ENCODE results near the gene FHOD1.
A peak's percentile ranks its signal among the peaks of the same experiment; 100 is the strongest.

FHOD1 gene

DNA sequence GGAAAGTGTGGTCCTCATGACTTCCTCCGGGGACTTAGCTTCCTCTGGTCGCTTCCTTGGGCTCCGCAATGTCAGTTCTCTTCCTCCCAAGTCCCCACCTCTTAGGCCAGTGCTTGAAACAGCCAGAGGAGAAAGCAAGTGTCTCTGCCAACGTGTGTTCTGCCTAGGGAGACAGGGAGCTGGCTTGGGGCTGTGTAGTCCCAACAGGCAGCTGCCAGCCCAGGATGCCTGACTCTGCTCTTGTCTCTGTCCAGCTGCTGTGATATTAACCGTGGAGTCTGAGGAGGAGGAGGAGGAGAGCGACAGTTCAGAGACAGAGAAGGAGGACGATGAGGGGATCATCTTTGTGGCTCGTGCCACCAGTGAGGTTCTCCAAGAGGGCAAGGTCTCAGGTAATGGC is 18.6 kb upstream of the FHOD1 start:
- TF ChIP-seq CTCF (IDR thresholded peaks at IDR 0.05; ENCODE audit: low read depth, low read length): no peak
- in situ Hi-C loops (cut with HindIII; ENCODE audit: low sequenced_read_pairs): no loop called here
- no peak overlapping the region for H3K4me3 ChIP-seq (ENCODE audit: low read depth, low read length)
- no peak for DNase-seq (ENCODE audit: low read depth, low spot score)

GRCh38 chr16:67264866-67265265 is 17.6 kb upstream of the FHOD1 start:
- in situ Hi-C loops (cut with HindIII; ENCODE audit: low sequenced_read_pairs): no loop called here
- no peak for DNase-seq (ENCODE audit: low read depth, low spot score)
- H3K4me3 ChIP-seq (ENCODE audit: low read depth, low read length): no peak overlapping the region
- no peak for TF ChIP-seq CTCF (IDR thresholded peaks at IDR 0.05; ENCODE audit: low read depth, low read length)

GRCh38 chr16:67264277-67264676 is 17.0 kb upstream of the FHOD1 start:
- no peak for DNase-seq (ENCODE audit: low read depth, low spot score)
- in situ Hi-C loops (cut with HindIII; ENCODE audit: low sequenced_read_pairs): no loop called here
- H3K4me3 ChIP-seq (ENCODE audit: low read depth, low read length): no peak overlapping the region
- peak; percentile 24 for TF ChIP-seq CTCF (IDR thresholded peaks at IDR 0.05; ENCODE audit: low read depth, low read length)

DNA sequence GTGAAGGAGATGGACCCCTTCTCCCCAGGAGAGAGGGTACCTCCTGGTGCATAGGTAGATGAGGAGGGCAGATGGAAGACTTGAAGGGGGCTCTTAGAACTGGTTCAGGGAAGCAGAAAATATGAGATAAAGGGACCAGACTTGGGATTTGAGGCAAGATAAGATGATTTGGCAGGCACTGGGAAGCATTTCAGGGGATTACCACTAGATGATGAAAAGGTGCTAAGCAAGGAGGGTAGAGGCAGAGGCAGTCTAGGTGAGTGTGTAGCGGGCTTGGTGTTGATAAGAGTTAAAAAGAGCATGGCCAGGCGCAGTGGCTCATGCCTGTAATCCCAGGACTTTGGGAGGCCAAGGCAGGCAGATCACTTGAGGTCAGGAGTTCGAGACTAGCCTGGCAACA is 15.9 kb upstream of the FHOD1 start:
- no peak for TF ChIP-seq CTCF (IDR thresholded peaks at IDR 0.05; ENCODE audit: low read depth, low read length)
- in situ Hi-C loops (cut with HindIII; ENCODE audit: low sequenced_read_pairs): no loop called here
- DNase-seq (ENCODE audit: low read depth, low spot score): no peak
- no peak overlapping the region for H3K4me3 ChIP-seq (ENCODE audit: low read depth, low read length)

DNA sequence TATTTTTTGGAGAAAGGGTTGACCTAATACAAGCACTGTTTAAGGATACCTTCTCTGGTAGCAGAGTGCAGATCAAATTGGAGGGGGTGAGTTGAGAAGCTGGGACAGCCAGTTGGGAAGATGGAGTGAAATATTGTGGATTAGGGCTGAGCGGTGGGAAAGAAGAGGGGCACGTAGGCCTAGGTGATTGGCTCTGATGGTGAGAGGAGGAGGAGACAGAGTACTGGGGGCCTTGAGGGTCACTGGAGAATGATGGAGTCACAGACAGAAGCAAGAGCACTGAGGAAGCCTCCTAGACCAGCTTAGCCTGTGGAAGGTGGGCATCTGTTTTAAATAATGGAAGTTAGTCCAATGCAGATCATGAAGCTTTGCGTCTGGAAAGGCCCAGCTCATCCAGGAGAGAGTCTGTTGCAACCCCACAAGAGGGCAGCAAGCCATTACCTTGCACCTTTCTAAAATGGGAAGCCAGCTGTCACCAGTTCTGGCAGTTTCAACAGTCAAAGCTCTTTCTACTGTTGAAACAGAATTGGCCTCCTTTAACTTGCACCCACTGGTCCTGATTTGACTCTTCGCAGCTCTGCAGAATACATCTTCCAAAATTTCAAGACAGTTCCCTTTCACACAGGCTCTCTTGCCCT is 13.3 kb upstream of the FHOD1 start:
- in situ Hi-C loops (cut with HindIII; ENCODE audit: low sequenced_read_pairs): no loop called here
- no peak overlapping the region for H3K4me3 ChIP-seq (ENCODE audit: low read depth, low read length)
- DNase-seq (ENCODE audit: low read depth, low spot score): peak; percentile 68
- TF ChIP-seq CTCF (IDR thresholded peaks at IDR 0.05; ENCODE audit: low read depth, low read length): peak; percentile 77

DNA sequence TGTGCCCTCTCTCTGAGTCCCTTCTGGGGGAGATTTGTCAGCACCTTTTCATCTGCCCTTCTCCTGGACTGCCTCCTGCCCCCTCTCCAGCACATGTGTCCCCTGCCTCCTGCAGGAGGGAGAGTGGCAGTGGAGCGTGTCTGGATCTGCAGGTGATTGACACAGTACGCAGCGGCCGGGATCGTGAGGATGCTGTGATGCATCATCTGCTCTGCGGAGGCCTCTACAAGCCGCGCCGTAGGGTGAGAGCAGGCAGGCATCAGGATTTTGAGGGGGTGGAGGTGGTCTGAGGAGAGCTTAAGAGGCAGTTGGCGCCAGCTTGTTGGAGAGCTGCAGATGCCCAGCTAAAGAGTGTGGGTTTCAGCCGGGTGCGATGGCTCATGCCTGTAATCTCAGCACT is 12.4 kb upstream of the FHOD1 start:
- in situ Hi-C loops (cut with HindIII; ENCODE audit: low sequenced_read_pairs): no loop called here
- no peak for TF ChIP-seq CTCF (IDR thresholded peaks at IDR 0.05; ENCODE audit: low read depth, low read length)
- no peak for DNase-seq (ENCODE audit: low read depth, low spot score)
- H3K4me3 ChIP-seq (ENCODE audit: low read depth, low read length): no peak overlapping the region
